Ishikawa (cell line): ENCODE measurements around the gene MYO9A.

ENCODE experiments used
- CEBPB ChIP-seq: IDR thresholded peaks from 2 replicates; pipeline ENCODE4 v1.6.1; 2012
- CREB1 ChIP-seq: IDR thresholded peaks from 2 replicates; pipeline ENCODE4 v1.6.1; 2012; ENCODE audit warnings: low read depth
- EGR1 ChIP-seq: IDR thresholded peaks from 2 replicates; pipeline ENCODE4 v1.6.1; 2012
- EP300 ChIP-seq: IDR thresholded peaks from 2 replicates; pipeline ENCODE4 v1.6.1; 2012; ENCODE audit warnings: borderline replicate concordance
- FOXM1 ChIP-seq: IDR thresholded peaks from 2 replicates; pipeline ENCODE4 v1.6.1; 2012; ENCODE audit warnings: low read depth, borderline replicate concordance
- NFIC ChIP-seq: IDR thresholded peaks from 2 replicates; pipeline ENCODE4 v1.6.1; 2012
- RAD21 ChIP-seq: IDR thresholded peaks from 2 replicates; pipeline ENCODE4 v1.6.1; 2012; ENCODE audit warnings: low read depth
- TAF1 ChIP-seq: IDR thresholded peaks from 2 replicates; pipeline ENCODE4 v1.6.1; 2012; ENCODE audit warnings: low read depth, mild to moderate bottlenecking
- TCF12 ChIP-seq: IDR thresholded peaks from 2 replicates; pipeline ENCODE4 v1.6.1; 2012; ENCODE audit warnings: low read depth
- TEAD4 ChIP-seq: IDR thresholded peaks from 2 replicates; pipeline ENCODE4 v1.6.1; 2012
- YY1 ChIP-seq: IDR thresholded peaks from 2 replicates; pipeline ENCODE4 v1.6.1; 2012; ENCODE audit warnings: low read depth
- ZBTB7A ChIP-seq: IDR thresholded peaks from 2 replicates; pipeline ENCODE4 v1.6.1; 2012; ENCODE audit warnings: low read depth
- TF ChIP-seq, protein P1 (sequence below): IDR thresholded peaks from 2 replicates; pipeline ENCODE4 v1.6.1; 2012
- TF ChIP-seq, protein P2 (sequence below): IDR thresholded peaks from 2 replicates; pipeline ENCODE4 v1.6.1; 2012; ENCODE audit warnings: low read depth, mild to moderate bottlenecking
- TF ChIP-seq, protein P3 (sequence below): IDR thresholded peaks from 2 replicates; pipeline ENCODE4 v1.6.1; 2012

The MYO9A gene

DNA sequence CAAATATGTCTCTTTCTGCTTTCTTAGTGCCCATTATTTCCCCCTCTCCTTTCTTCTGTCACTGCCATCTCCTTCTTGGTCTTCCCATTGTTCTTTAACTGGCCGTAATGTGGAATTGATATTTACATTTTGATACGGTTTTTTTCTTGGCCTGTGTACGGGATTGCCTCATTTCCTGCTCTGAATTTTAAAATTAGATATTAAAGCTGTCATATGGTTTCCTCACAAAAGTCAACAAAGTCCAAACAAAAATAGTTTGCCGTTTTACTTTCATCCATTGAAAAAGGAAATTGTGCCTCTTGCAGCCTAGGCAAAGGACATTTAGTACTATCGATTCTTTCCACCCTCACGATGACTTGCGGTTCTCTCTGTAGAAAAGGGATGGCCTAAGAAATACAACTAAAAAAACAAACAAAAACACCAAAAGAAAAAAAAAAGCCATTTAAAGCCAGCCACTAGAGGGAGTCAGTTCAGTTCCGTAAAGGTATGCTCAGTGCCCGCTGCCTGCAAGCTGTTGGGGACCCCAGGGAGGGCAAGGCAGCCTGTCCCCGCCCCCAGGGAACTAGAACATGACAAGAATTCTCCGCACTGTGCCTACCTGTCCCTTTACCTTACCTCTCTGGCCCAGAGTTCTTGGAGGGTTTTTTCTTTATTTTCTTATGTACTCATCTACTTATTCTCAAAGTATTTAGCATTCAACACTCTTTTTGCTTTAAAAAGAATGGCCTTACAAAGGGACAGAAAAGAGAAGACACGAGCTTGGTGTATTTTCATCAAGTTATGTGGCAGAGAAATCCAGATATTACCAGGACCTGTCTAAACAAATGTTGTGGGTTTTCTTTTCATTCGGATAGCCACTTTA, 337.6 kb downstream of the MYO9A start:
- no peak for TF ChIP-seq CREB1
- no peak for TF ChIP-seq EGR1
- TF ChIP-seq CEBPB, result no peak
- no peak for TF ChIP-seq TEAD4
- TF ChIP-seq TAF1, result no peak
- no peak for TF ChIP-seq TCF12
- TF ChIP-seq, protein P1, sequence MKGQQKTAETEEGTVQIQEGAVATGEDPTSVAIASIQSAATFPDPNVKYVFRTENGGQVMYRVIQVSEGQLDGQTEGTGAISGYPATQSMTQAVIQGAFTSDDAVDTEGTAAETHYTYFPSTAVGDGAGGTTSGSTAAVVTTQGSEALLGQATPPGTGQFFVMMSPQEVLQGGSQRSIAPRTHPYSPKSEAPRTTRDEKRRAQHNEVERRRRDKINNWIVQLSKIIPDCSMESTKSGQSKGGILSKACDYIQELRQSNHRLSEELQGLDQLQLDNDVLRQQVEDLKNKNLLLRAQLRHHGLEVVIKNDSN, result no peak
- TF ChIP-seq ZBTB7A, result peak; percentile 76
- peak; percentile 69 for TF ChIP-seq RAD21

DNA sequence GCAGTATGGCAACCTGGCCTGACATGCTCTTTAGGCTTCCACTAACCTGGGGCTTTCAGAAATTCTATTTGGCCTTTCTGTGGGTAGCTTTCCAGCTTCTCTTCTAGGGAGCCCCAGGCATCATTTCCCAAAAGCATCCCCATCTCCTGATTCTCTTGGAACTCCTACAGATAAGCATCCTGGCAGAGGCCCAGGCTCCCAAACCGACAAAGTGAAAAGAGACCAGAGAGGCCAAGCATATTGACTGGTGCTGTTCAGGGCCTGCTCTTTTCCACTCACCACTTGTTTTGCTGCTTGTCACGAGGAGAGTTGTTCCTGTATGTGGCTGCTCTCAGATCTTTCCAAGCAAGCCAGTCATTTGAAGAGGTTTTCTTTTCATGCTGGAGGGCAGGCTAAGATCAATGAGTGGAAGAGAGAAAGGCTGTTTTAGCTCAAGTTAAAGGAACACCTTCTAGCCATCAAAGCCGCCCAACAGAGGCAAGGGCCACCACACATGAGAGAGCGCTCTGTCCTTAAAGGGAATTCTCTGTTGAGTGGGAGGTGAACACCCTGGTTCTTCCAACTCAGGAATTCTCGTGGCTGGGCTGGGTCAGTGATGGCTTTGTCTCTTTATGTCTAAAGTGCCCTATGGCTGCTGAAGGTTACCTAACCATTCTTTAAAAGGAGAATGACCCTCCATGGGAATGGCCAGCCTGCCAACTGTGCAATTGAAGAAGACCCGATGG, 338.7 kb downstream of the MYO9A start:
- no peak for TF ChIP-seq TAF1
- TF ChIP-seq, protein P2, sequence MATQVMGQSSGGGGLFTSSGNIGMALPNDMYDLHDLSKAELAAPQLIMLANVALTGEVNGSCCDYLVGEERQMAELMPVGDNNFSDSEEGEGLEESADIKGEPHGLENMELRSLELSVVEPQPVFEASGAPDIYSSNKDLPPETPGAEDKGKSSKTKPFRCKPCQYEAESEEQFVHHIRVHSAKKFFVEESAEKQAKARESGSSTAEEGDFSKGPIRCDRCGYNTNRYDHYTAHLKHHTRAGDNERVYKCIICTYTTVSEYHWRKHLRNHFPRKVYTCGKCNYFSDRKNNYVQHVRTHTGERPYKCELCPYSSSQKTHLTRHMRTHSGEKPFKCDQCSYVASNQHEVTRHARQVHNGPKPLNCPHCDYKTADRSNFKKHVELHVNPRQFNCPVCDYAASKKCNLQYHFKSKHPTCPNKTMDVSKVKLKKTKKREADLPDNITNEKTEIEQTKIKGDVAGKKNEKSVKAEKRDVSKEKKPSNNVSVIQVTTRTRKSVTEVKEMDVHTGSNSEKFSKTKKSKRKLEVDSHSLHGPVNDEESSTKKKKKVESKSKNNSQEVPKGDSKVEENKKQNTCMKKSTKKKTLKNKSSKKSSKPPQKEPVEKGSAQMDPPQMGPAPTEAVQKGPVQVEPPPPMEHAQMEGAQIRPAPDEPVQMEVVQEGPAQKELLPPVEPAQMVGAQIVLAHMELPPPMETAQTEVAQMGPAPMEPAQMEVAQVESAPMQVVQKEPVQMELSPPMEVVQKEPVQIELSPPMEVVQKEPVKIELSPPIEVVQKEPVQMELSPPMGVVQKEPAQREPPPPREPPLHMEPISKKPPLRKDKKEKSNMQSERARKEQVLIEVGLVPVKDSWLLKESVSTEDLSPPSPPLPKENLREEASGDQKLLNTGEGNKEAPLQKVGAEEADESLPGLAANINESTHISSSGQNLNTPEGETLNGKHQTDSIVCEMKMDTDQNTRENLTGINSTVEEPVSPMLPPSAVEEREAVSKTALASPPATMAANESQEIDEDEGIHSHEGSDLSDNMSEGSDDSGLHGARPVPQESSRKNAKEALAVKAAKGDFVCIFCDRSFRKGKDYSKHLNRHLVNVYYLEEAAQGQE, result no peak
- TF ChIP-seq, protein P3, sequence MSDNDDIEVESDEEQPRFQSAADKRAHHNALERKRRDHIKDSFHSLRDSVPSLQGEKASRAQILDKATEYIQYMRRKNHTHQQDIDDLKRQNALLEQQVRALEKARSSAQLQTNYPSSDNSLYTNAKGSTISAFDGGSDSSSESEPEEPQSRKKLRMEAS, result no peak
- no peak for TF ChIP-seq RAD21
- TF ChIP-seq TEAD4, result no peak

DNA sequence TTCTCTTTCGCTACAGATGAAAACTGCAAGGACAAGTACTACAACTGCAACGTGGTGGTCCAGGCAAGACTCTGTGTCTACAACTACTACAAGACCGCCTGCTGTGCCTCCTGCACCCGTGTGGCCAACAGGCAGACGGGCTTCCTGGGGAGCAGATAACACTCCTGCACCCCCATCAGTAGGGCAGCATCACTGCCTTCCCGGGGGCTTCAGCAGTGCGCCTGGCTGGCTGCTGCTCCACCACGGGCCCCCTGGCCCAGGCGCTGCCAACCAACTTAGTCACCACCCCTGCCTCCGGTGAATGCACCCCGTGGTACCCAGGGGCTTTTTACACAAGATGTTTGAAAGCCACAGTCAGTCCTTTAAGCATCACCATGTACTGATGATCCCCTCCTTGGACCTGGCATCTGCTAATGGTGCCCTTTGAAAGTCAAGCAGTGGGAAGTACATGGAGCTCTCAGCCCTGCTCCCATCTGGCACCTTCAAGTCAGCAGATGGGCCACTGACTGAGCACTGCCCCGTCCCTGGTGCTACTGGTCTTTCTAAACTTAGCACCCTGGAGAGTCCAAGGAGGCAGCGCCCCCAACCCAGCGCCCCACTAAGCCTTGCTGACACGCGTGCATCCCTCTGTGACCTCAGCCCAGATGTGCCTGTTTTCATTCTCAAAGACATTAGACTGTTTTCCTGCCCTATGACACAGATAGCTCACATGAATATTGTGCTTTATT, 340.6 kb downstream of the MYO9A start:
- TF ChIP-seq EP300, result no peak
- TF ChIP-seq CREB1, result no peak
- TF ChIP-seq RAD21, result no peak
- TF ChIP-seq EGR1, result no peak
- no peak for TF ChIP-seq NFIC
- TF ChIP-seq, protein P1, result no peak
- TF ChIP-seq, protein P3, result no peak
- no peak for TF ChIP-seq ZBTB7A

DNA sequence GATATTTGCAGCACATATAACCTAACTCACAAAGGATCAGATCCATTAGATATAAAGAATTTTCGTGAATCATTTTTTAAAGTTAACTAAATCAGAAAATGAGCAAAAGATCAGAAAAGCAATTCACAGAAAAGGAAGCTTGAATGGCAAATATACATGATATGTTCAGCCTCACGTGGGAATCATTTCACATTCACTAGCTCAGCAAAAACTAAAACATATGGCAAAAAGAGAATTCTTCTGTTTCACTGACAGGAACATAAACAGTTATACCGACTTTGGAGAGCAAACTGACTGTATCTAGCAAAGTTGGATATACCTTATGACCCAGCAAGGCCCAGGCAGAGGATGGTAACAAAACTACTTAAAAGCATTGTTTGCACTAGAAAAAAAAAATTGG, 341.6 kb downstream of the MYO9A start:
- no peak for TF ChIP-seq CREB1
- TF ChIP-seq, protein P2, result no peak
- no peak for TF ChIP-seq EP300

DNA sequence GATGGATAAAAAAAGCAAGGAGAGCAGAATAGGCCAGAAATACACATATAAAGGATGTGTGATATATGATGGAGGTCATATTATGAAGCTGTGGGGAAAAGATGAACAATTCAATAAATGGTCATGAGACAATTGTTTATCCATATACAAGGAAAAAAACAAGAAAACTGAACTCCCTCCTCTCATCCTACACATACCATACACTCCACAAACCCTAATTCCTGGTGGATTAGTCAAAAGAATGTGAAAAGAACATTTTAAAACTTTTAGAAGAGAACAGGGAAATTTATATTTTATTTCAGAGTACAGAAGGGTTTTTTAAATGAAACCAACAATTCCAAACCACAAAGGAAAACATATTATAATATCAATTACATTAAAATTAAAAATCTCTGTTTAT, 342.1 kb downstream of the MYO9A start:
- TF ChIP-seq NFIC (no peak), CEBPB (no peak)

DNA sequence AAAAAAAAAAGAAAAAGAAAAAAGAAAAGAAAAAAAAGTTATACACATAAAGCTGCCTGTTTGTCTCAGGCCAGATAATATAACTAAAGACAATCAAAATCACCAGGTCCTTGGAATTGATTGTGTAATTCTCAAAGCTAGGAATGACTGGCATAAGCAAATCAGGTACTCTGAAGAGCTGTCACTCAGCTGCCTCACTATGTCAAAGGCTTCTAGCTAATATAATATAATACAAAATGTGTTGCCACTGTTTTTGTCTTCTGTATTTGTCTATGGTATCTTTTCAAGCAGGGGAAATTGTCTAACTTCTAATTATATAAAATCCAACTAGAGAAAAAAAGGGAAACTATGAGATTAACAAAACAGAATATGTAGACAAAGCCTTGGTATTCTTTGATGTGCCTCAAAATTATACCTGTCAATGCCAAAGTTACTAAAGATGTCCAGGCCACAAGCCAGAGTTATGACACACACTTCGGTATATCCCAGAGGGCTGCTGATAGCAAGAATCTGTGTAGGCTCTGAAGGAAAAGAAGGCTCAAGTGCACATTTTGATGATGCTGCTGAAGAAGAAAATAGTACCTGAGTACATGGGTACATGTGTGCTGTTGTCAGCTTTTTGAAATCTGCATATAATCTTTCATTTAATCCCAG, 344.6 kb downstream of the MYO9A start:
- no peak for TF ChIP-seq NFIC
- no peak for TF ChIP-seq TEAD4
- no peak for TF ChIP-seq CREB1
- TF ChIP-seq, protein P3, result no peak
- TF ChIP-seq, protein P1, result no peak
- TF ChIP-seq EGR1, result no peak
- no peak for TF ChIP-seq TCF12
- no peak for TF ChIP-seq TAF1
- TF ChIP-seq EP300, result no peak
- TF ChIP-seq, protein P2, result no peak
- no peak for TF ChIP-seq YY1
- TF ChIP-seq RAD21, result no peak
- no peak for TF ChIP-seq ZBTB7A
- TF ChIP-seq CEBPB, result no peak
- TF ChIP-seq FOXM1, result no peak
